IMR-90 (cell line): Measurements from ENCODE around the gene ESRRG. TPM values are rescaled to one million over a fixed set of nuclear protein-coding genes. Genes with fewer than 3 reads are reported as not detected.

Source experiments
- ATAC-seq: fragments of 200-7000 bp; cut with Tn5 transposase; 2 replicates; pipeline ENCODE4 v1.9.1; 2020; ENCODE audit warnings: low read depth, mild to moderate bottlenecking, moderate library complexity
- BruUV-seq: library from RNA; stranded (reverse); fragments of 400-500 nt; replicated peaks from 2 replicates; lab custom pipeline; 2021; lab: Mats Ljungman, UMichigan
- CTCF ChIA-PET: fragments of 300-600 bp; formaldehyde crosslinking; extraction: SDS; loops from one replicate; lab custom pipeline; 2021; ENCODE audit warnings: antibody characterized with exemption; lab: Yijun Ruan, JAX
- POLR2A ChIA-PET: fragments of 300-600 bp; sonication (Branson Sonifier 250); formaldehyde crosslinking; loops from one replicate; lab custom pipeline; 2022; ENCODE audit warnings: antibody characterized with exemption; ENCODE audit not compliant: unreplicated experiment; lab: Charles Lee
- DNase-seq: peaks from one replicate; pipeline ENCODE4 v3.0.0; 2013
- H2AFZ ChIP-seq: replicated peaks from 2 replicates; pipeline ENCODE3; 2013; ENCODE audit warnings: low read length, mild to moderate bottlenecking; ENCODE audit not compliant: poor library complexity
- H2AK5ac ChIP-seq: 2 replicates; pipeline ENCODE4 v1.6.1; 2013; ENCODE audit warnings: low read depth, low read length, inconsistent platforms
- H2AK9ac ChIP-seq: replicated peaks from 2 replicates; pipeline ENCODE3; 2013; ENCODE audit warnings: mild to moderate bottlenecking, low read depth, low read length, moderate library complexity; ENCODE audit not compliant: poor library complexity
- H2BK120ac ChIP-seq: 2 replicates; pipeline ENCODE4 v1.6.1; 2013; ENCODE audit warnings: low read depth, low read length, inconsistent platforms
- H2BK15ac ChIP-seq: 3 replicates; pipeline ENCODE4 v1.6.1; 2013; ENCODE audit warnings: low read depth, low read length, inconsistent platforms
- H2BK20ac ChIP-seq: 2 replicates; pipeline ENCODE4 v1.6.1; 2013; ENCODE audit warnings: low read depth, mild to moderate bottlenecking, inconsistent platforms, low read length, moderate library complexity
- H2BK5ac ChIP-seq: 2 replicates; pipeline ENCODE4 v1.6.1; 2013; ENCODE audit warnings: mild to moderate bottlenecking, low read depth, low read length, inconsistent platforms; ENCODE audit not compliant: poor library complexity, severe bottlenecking
- H3K14ac ChIP-seq: replicated peaks from 2 replicates; pipeline ENCODE4 v1.6.1; 2013; ENCODE audit warnings: low read depth, low read length, inconsistent platforms
- H3K18ac ChIP-seq: 2 replicates; pipeline ENCODE4 v1.6.1; 2013; ENCODE audit warnings: low read depth, low read length, control low read depth
- H3K23ac ChIP-seq: 2 replicates; pipeline ENCODE4 v1.6.1; 2013; ENCODE audit warnings: low read depth, low read length, inconsistent platforms
- H3K27ac ChIP-seq: 2 replicates; pipeline ENCODE4 v1.5.1; 2013; ENCODE audit warnings: mild to moderate bottlenecking, control low read depth, low read length; ENCODE audit not compliant: insufficient read depth
- H3K27me3 ChIP-seq: 2 replicates; pipeline ENCODE4 v1.6.1; 2013; ENCODE audit warnings: low read length; ENCODE audit not compliant: control insufficient read depth, insufficient read depth
- H3K36me3 ChIP-seq: 2 replicates; pipeline ENCODE4 v1.6.1; 2013; ENCODE audit warnings: low read length, mixed read lengths; ENCODE audit not compliant: control insufficient read depth, insufficient read depth
- H3K4ac ChIP-seq: 2 replicates; pipeline ENCODE4 v1.6.1; 2013; ENCODE audit warnings: low read depth, low read length, inconsistent platforms
- H3K4me1 ChIP-seq: 2 replicates; pipeline ENCODE4 v1.6.1; 2013; ENCODE audit warnings: low read length, mixed read lengths; ENCODE audit not compliant: control insufficient read depth, insufficient read depth
- H3K4me2 ChIP-seq: 2 replicates; pipeline ENCODE4 v1.6.1; 2013; ENCODE audit warnings: low read depth, mild to moderate bottlenecking, control low read depth, low read length, moderate library complexity
- H3K4me3 ChIP-seq: 2 replicates; pipeline ENCODE4 v1.5.1; 2013; ENCODE audit warnings: low read depth, mild to moderate bottlenecking, control low read depth, low read length, moderate library complexity; ENCODE audit not compliant: insufficient read depth
- H3K56ac ChIP-seq: 2 replicates; pipeline ENCODE4 v1.6.1; 2013; ENCODE audit warnings: low read length, inconsistent platforms; ENCODE audit not compliant: insufficient read depth; ENCODE audit errors: extremely low read depth
- H3K79me1 ChIP-seq, 2 experiments: 2 replicates each; pipeline ENCODE4 v1.6.1; 2013; ENCODE audit warnings: low read length in 2 of 2, inconsistent platforms in 1 of 2, low read depth in 1 of 2
- H3K9ac ChIP-seq: 2 replicates; pipeline ENCODE4 v1.6.1; 2013; ENCODE audit warnings: low read depth, low read length, control low read depth
- H3K9me1 ChIP-seq: 2 replicates; pipeline ENCODE4 v1.6.1; 2013; ENCODE audit warnings: low read length, inconsistent platforms; ENCODE audit not compliant: insufficient read depth
- H3K9me3 ChIP-seq: 2 replicates; pipeline ENCODE4 v1.6.1; 2013; ENCODE audit warnings: low read length; ENCODE audit not compliant: control insufficient read depth, insufficient read depth
- H4K20me1 ChIP-seq: 2 replicates; pipeline ENCODE4 v1.6.1; 2013; ENCODE audit warnings: low read length, inconsistent platforms; ENCODE audit not compliant: insufficient read depth
- H4K5ac ChIP-seq: 2 replicates; pipeline ENCODE4 v1.6.1; 2013; ENCODE audit warnings: mild to moderate bottlenecking, low read depth, low read length, control low read depth
- H4K8ac ChIP-seq, 2 experiments: 2 replicates each; pipeline ENCODE4 v1.6.1; 2013; ENCODE audit warnings: low read depth in 2 of 2, low read length in 2 of 2, control low read depth in 1 of 2, inconsistent platforms in 1 of 2
- H4K91ac ChIP-seq: 2 replicates; pipeline ENCODE4 v1.6.1; 2013; ENCODE audit warnings: low read depth, low read length, inconsistent platforms; ENCODE audit not compliant: insufficient read depth
- BHLHE40 ChIP-seq: fragments of 150-350 bp; IDR thresholded peaks from 2 replicates; pipeline ENCODE4 v1.6.1; 2016; ENCODE audit warnings: mild to moderate bottlenecking, low read depth, low read length
- CEBPB ChIP-seq: IDR thresholded peaks from 2 replicates; pipeline ENCODE4 v1.6.1; 2012; ENCODE audit warnings: low read depth, low read length, improper control_type of control experiment
- CHD1 ChIP-seq: IDR thresholded peaks from 2 replicates; pipeline ENCODE4 v1.6.1; 2012; ENCODE audit warnings: low read depth, low read length, improper control_type of control experiment
- CTCF ChIP-seq: conservative IDR thresholded peaks from 2 replicates; pipeline ENCODE4 v1.5.1; 2012; ENCODE audit warnings: mild to moderate bottlenecking, low read depth, low read length, improper control_type of control experiment
- ELK1 ChIP-seq: fragments of 150-350 bp; IDR thresholded peaks from 2 replicates; pipeline ENCODE4 v1.6.1; 2016; ENCODE audit warnings: low read depth, mild to moderate bottlenecking, low read length, moderate library complexity, borderline replicate concordance
- FOS ChIP-seq: fragments of 150-350 bp; IDR thresholded peaks from 2 replicates; pipeline ENCODE4 v1.6.1; 2016; ENCODE audit warnings: low read depth, low read length
- MAFK ChIP-seq: IDR thresholded peaks from 2 replicates; pipeline ENCODE4 v1.6.1; 2012; ENCODE audit warnings: low read depth, low read length, improper control_type of control experiment
- MAZ ChIP-seq: IDR thresholded peaks from 2 replicates; pipeline ENCODE4 v1.6.1; 2012; ENCODE audit warnings: low read depth, mild to moderate bottlenecking, low read length, improper control_type of control experiment, moderate library complexity, borderline replicate concordance
- MXI1 ChIP-seq: IDR thresholded peaks from 2 replicates; pipeline ENCODE4 v1.6.1; 2012; ENCODE audit warnings: low read depth, mild to moderate bottlenecking, low read length, moderate library complexity, borderline replicate concordance
- NFE2L2 ChIP-seq: fragments of 150-350 bp; IDR thresholded peaks from 2 replicates; pipeline ENCODE4 v1.6.1; 2016; ENCODE audit warnings: low read depth, mild to moderate bottlenecking, low read length
- POLR2A ChIP-seq: IDR thresholded peaks from 2 replicates; pipeline ENCODE4 v1.6.1; 2012; ENCODE audit warnings: mild to moderate bottlenecking, low read depth, low read length
- RAD21 ChIP-seq: IDR thresholded peaks from 2 replicates; pipeline ENCODE4 v1.6.1; 2012; ENCODE audit warnings: low read length, improper control_type of control experiment
- RCOR1 ChIP-seq: IDR thresholded peaks from 2 replicates; pipeline ENCODE4 v1.6.1; 2012; ENCODE audit warnings: mild to moderate bottlenecking, low read length, improper control_type of control experiment; ENCODE audit not compliant: insufficient replicate concordance
- RFX5 ChIP-seq: IDR thresholded peaks from 2 replicates; pipeline ENCODE4 v1.8.0; 2012; ENCODE audit warnings: low read depth, mild to moderate bottlenecking, low read length, moderate library complexity
- USF2 ChIP-seq: fragments of 150-350 bp; IDR thresholded peaks from 2 replicates; pipeline ENCODE4 v1.6.1; 2017; ENCODE audit warnings: mild to moderate bottlenecking, antibody characterized with exemption, low read length, low read depth
- WGBS, 2 experiments: methylation state at CpG; one replicate each; pipeline versions ENCODE4 v1.1.5 to v1.1.7; 2013; ENCODE audit warnings: missing lambda C conversion rate in 2 of 2; ENCODE audit not compliant: insufficient read length in 1 of 2; ENCODE audit errors: extremely low coverage in 2 of 2; 5-methylcytosine and 5-hydroxymethylcytosine counted together
- dilution Hi-C: fragments of 300-500 bp; cut with HindIII; formaldehyde crosslinking; loops from one replicate; pipeline ENCODE4 v1.14.3; 2018; ENCODE audit warnings: low sequenced_read_pairs; ENCODE audit not compliant: unreplicated experiment
- in situ Hi-C: fragments of 300-500 bp; cut with MboI; formaldehyde crosslinking; loops from 3 replicates; pipeline ENCODE4 v1.14.3; 2019; ENCODE audit warnings: low sequenced_read_pairs, inconsistent platforms, mixed read lengths
- intact Hi-C: fragments of 100-400 bp; cut with micrococcal nuclease; formaldehyde crosslinking; loops from 2 replicates; pipeline ENCODE4 v1.10.0; 2022
- polyA plus RNA-seq, 3 experiments: library from polyadenylated mRNA; depleted of rRNA; stranded (reverse); fragments of >200 nt; gene quantifications; 2 replicates each; pipeline ENCODE4 v1.2.3, GENCODE V29; 2012; ENCODE audit warnings: low replicate concordance in 1 of 3
- total RNA-seq: library from RNA; depleted of rRNA; stranded (reverse); fragments of >200 nt; gene quantifications from 2 replicates; pipeline ENCODE4 v1.2.3, GENCODE V29; 2012

The ESRRG gene
- total and polyA plus RNA-seq, 2 of the 4 experiments (the other 2 are of a cell fraction): 0.17 to 0.54 TPM

- Histone ChIP-seq H3K9me1 (no peaks in the 10 kb centered on the region), H2AFZ (peak overlapping the region; percentile 50), H3K18ac (peak overlapping the region; percentile 67), H3K14ac (no peak overlapping the region), H3K4me1 (peaks cover 5% of the 10 kb centered on the region), H3K4me2 (no peak overlapping the region; the same call in 1 of the 2 replicates), H4K5ac (peak overlapping the region; percentile 18; the same call in 1 of the 2 replicates), H2BK15ac (0 out of 3 replicates have a peak overlapping the region, but pooled peaks have one; percentile 42), H3K23ac (no peak overlapping the region), H2BK5ac (no peak overlapping the region), H4K91ac (peak overlapping the region; percentile 15; the same call in 1 of the 2 replicates), H3K36me3 (no peaks in the 10 kb centered on the region), H4K8ac (peak overlapping the region; percentile 35 to 88; a peak in 3 of 4 replicates), H2AK5ac (peak overlapping the region; percentile 36; the same call in 1 of the 2 replicates), H3K9me3 (no peaks in the 10 kb centered on the region), H2BK20ac (no peak overlapping the region), H3K4me3 (no peak overlapping the region), H3K27ac (peak overlapping the region; percentile 4; the same call in 1 of the 2 replicates), H2BK120ac (0 out of 2 replicates have a peak overlapping the region, but pooled peaks have one; percentile 28), H3K56ac (no peak overlapping the region), H3K79me1 (no peaks in the 10 kb centered on the region), H3K27me3 (no peaks in the 10 kb centered on the region), H3K4ac (peak overlapping the region; percentile 6; the same call in 1 of the 2 replicates), H4K20me1 (no peaks in the 10 kb centered on the region), H3K9ac (no peak overlapping the region), H2AK9ac (no peak overlapping the region)
- POLR2A ChIA-PET: no interaction called here
- CTCF ChIA-PET: no interaction called here
- BruUV-seq: no TSS peak
- in situ Hi-C loops: no loop called here
- dilution Hi-C loops: no loop called here
- intact Hi-C loops: no loop called here
- WGBS, 2 experiments: no CpG with 5 or more reads among the region's 7 CpGs
- ATAC-seq (no peak), DNase-seq (peak; percentile 8)
- TF ChIP-seq CEBPB: no peak
- TF ChIP-seq RFX5: no peak
- TF ChIP-seq USF2: no peak
- no peak for TF ChIP-seq MAFK
- TF ChIP-seq RCOR1: no peak
- TF ChIP-seq NFE2L2: no peak
- no peak for TF ChIP-seq CTCF
- TF ChIP-seq MAZ: no peak
- TF ChIP-seq BHLHE40: no peak
- no peak for TF ChIP-seq MXI1
- TF ChIP-seq CHD1: no peak
- no peak for TF ChIP-seq RAD21
- TF ChIP-seq ELK1: no peak
- TF ChIP-seq POLR2A: no peak
- TF ChIP-seq FOS: no peak
These were observed 220.6 kb downstream of the ESRRG start for GRCh38 chr1:216502528-216503162.
